ENCODE data around the gene AGL.

GRCh38 chr1:99970713-99971255 is 120.6 kb downstream of the AGL start:
- TF ChIP-seq CTCF (IDR thresholded peaks at IDR 0.05) (no peak), POLR2A (IDR thresholded peaks at IDR 0.05) (no peak)
